H1 (cell line): ENCODE results near the gene UVSSA. TPM values are rescaled to one million over a fixed set of nuclear protein-coding genes. Genes with fewer than 3 reads are reported as not detected.

Source experiments
- CTCF ChIA-PET: fragments of 300-600 bp; sonication (Branson Sonifier 250); formaldehyde crosslinking; loops from one replicate; lab custom pipeline; 2021; ENCODE audit not compliant: partially characterized antibody; lab: Charles Lee
- POLR2A ChIA-PET: fragments of 300-600 bp; sonication (Branson Sonifier 250); formaldehyde crosslinking; loops from one replicate; lab custom pipeline; 2021; ENCODE audit warnings: inconsistent platforms; ENCODE audit not compliant: partially characterized antibody; lab: Charles Lee
- DNase-seq, 2 experiments: peaks; one replicate each; pipeline versions ENCODE4 v3.0.0 to v3.0.0-alpha.2; 2010 to 2022; ENCODE audit warnings: low spot score in 2 of 2, low read depth in 1 of 2, mixed read lengths in 1 of 2
- FAIRE-seq: peaks from 2 replicates; lab custom pipeline; 2011; peaks lifted over from hg19 to GRCh38; lab: Jason Lieb, UNC
- H2AFZ ChIP-seq: 2 replicates; pipeline ENCODE4 v1.8.1; 2012; ENCODE audit warnings: low read length, inconsistent platforms
- H2AK5ac ChIP-seq: 2 replicates; pipeline ENCODE4 v1.6.1; 2013; ENCODE audit warnings: low read depth, low read length
- H2BK120ac ChIP-seq: replicated peaks from 2 replicates; pipeline ENCODE3; 2013; ENCODE audit warnings: low read depth, low read length, inconsistent platforms
- H2BK12ac ChIP-seq: 2 replicates; pipeline ENCODE4 v1.6.1; 2013; ENCODE audit warnings: low read depth, low read length
- H2BK15ac ChIP-seq: 2 replicates; pipeline ENCODE4 v1.6.1; 2013; ENCODE audit warnings: low read length
- H2BK20ac ChIP-seq: 2 replicates; pipeline ENCODE4 v1.6.1; 2013; ENCODE audit warnings: low read length
- H2BK5ac ChIP-seq: 2 replicates; pipeline ENCODE4 v1.6.1; 2013; ENCODE audit warnings: low read depth, low read length
- H3K14ac ChIP-seq: 2 replicates; pipeline ENCODE4 v1.6.1; 2013; ENCODE audit warnings: inconsistent platforms; ENCODE audit not compliant: insufficient read length
- H3K18ac ChIP-seq: 2 replicates; pipeline ENCODE4 v1.6.1; 2013; ENCODE audit warnings: low read length; ENCODE audit errors: extremely low read depth
- H3K23ac ChIP-seq: 2 replicates; pipeline ENCODE4 v1.6.1; 2013; ENCODE audit warnings: inconsistent platforms; ENCODE audit not compliant: insufficient read length
- H3K23me2 ChIP-seq: 2 replicates; pipeline ENCODE4 v1.6.1; 2013; ENCODE audit warnings: low read depth, low read length
- H3K27ac ChIP-seq: 2 replicates; pipeline ENCODE4 v1.6.1; 2011; ENCODE audit warnings: low read depth, low read length, inconsistent platforms
- H3K27me3 ChIP-seq, 4 experiments: replicated peaks in 1 of 4; 1 replicate in 1 of 4; 2 replicates in 3 of 4; pipeline versions ENCODE4 v1.6.1 to v1.8.1; 2011 to 2013; ENCODE audit warnings: low read length in 3 of 4, mild to moderate bottlenecking in 3 of 4, inconsistent platforms in 2 of 4, mixed read lengths in 2 of 4, moderate library complexity in 1 of 4; ENCODE audit not compliant: control insufficient read depth in 3 of 4, insufficient read depth in 3 of 4; ENCODE audit errors: extremely low read depth in 1 of 4
- H3K36me3 ChIP-seq, 4 experiments: 2 replicates each; pipeline versions ENCODE4 v1.6.1 to v1.8.1; 2011 to 2013; ENCODE audit warnings: mild to moderate bottlenecking in 4 of 4, low read length in 3 of 4, moderate library complexity in 2 of 4, control low read depth in 1 of 4, inconsistent platforms in 1 of 4; ENCODE audit not compliant: insufficient read depth in 4 of 4, control insufficient read depth in 2 of 4
- H3K4ac ChIP-seq: replicated peaks from 2 replicates; pipeline ENCODE3; 2013; ENCODE audit warnings: low read length, low read depth, mixed read lengths, inconsistent platforms; ENCODE audit not compliant: insufficient read length
- H3K4me1 ChIP-seq, 4 experiments: replicated peaks in 1 of 4; 1 replicate in 1 of 4; 2 replicates in 3 of 4; pipeline versions ENCODE4 v1.6.1 to v1.8.1; 2011 to 2013; ENCODE audit warnings: low read length in 3 of 4, inconsistent platforms in 2 of 4, mixed read lengths in 1 of 4; ENCODE audit not compliant: insufficient read depth in 4 of 4, control insufficient read depth in 3 of 4
- H3K4me2 ChIP-seq, 2 experiments: 2 replicates each; pipeline versions ENCODE4 v1.6.1 to v1.8.1; 2011 to 2013; ENCODE audit warnings: low read depth in 2 of 2, low read length in 2 of 2, control low read depth in 1 of 2, inconsistent platforms in 1 of 2, mild to moderate bottlenecking in 1 of 2; ENCODE audit not compliant: insufficient read depth in 1 of 2
- H3K4me3 ChIP-seq, 4 experiments: fragments of 200-600, 300-600 bp in 1 of 4; sonication (generic), shearing (Covaris generic), sonication (Bioruptor Twin) in 1 of 4; 2 replicates each; pipeline versions ENCODE4 v1.5.1 to v1.8.1; 2011 to 2016; ENCODE audit warnings: low read length in 4 of 4, low read depth in 3 of 4, control low read depth in 2 of 4, inconsistent platforms in 2 of 4, mild to moderate bottlenecking in 2 of 4, mixed read lengths in 1 of 4, moderate library complexity in 1 of 4; ENCODE audit not compliant: insufficient read depth in 2 of 4; ENCODE audit errors: extremely low read depth in 1 of 4
- H3K56ac ChIP-seq: replicated peaks from 2 replicates; pipeline ENCODE3; 2013; ENCODE audit warnings: low read depth, mild to moderate bottlenecking, mixed read lengths, low read length, inconsistent platforms; ENCODE audit not compliant: insufficient read length
- H3K79me1 ChIP-seq: 2 replicates; pipeline ENCODE4 v1.6.1; 2013; ENCODE audit warnings: low read depth, low read length, control low read depth
- H3K79me2 ChIP-seq, 2 experiments: 2 replicates each; pipeline versions ENCODE4 v1.6.1 to v1.8.1; 2012 to 2013; ENCODE audit warnings: low read length in 2 of 2, mild to moderate bottlenecking in 2 of 2, inconsistent platforms in 1 of 2; ENCODE audit not compliant: insufficient read depth in 2 of 2, control insufficient read depth in 1 of 2
- H3K9ac ChIP-seq, 4 experiments: replicated peaks in 1 of 4; 1 replicate in 1 of 4; 2 replicates in 3 of 4; pipeline versions ENCODE4 v1.6.1 to v1.8.1; 2011 to 2013; ENCODE audit warnings: low read depth in 3 of 4, low read length in 3 of 4, control low read depth in 2 of 4, mild to moderate bottlenecking in 2 of 4, moderate library complexity in 2 of 4, inconsistent platforms in 1 of 4; ENCODE audit errors: extremely low read depth in 1 of 4
- H3K9me3 ChIP-seq, 2 experiments: 2 replicates each; pipeline versions ENCODE4 v1.6.1 to v1.8.1; 2012 to 2013; ENCODE audit warnings: mild to moderate bottlenecking in 2 of 2, moderate library complexity in 2 of 2, control low read depth in 1 of 2, inconsistent platforms in 1 of 2, low read depth in 1 of 2, low read length in 1 of 2, mixed read lengths in 1 of 2; ENCODE audit not compliant: insufficient read depth in 2 of 2
- H4K20me1 ChIP-seq, 2 experiments: replicated peaks in 1 of 2; 2 replicates each; pipeline versions ENCODE3 to v1.8.1; 2011 to 2013; ENCODE audit warnings: inconsistent platforms in 2 of 2, low read length in 2 of 2, mild to moderate bottlenecking in 1 of 2; ENCODE audit not compliant: insufficient read depth in 2 of 2, control insufficient read depth in 1 of 2
- H4K5ac ChIP-seq: 2 replicates; pipeline ENCODE4 v1.6.1; 2013; ENCODE audit warnings: low read length, low read depth, mixed read lengths, inconsistent platforms; ENCODE audit not compliant: insufficient read length
- H4K8ac ChIP-seq: 2 replicates; pipeline ENCODE4 v1.8.0; 2013; ENCODE audit warnings: mild to moderate bottlenecking, moderate library complexity, low read length, inconsistent platforms; ENCODE audit not compliant: insufficient read depth; ENCODE audit errors: extremely low read depth
- H4K91ac ChIP-seq: replicated peaks from 2 replicates; pipeline ENCODE3; 2013; ENCODE audit warnings: low read length, mixed read lengths, inconsistent platforms; ENCODE audit not compliant: insufficient read length
- FOSL1 ChIP-seq: IDR thresholded peaks from 2 replicates; pipeline ENCODE4 v1.6.1; 2011; ENCODE audit warnings: mild to moderate bottlenecking, low read depth, low read length, moderate library complexity; ENCODE audit not compliant: insufficient read depth
- GABPA ChIP-seq: IDR thresholded peaks from 2 replicates; pipeline ENCODE4 v1.6.1; 2011; ENCODE audit warnings: mild to moderate bottlenecking, low read length, moderate library complexity, borderline replicate concordance; ENCODE audit not compliant: insufficient read depth
- KDM4A ChIP-seq: IDR thresholded peaks from one replicate; pipeline ENCODE4 v1.7.1; 2012; ENCODE audit warnings: low read depth, mild to moderate bottlenecking, moderate library complexity, low read length, inconsistent platforms; ENCODE audit not compliant: severe bottlenecking
- KDM5A ChIP-seq: fragments of 200-600 bp; IDR thresholded peaks from 2 replicates; pipeline ENCODE4 v1.7.1; 2012; ENCODE audit warnings: mild to moderate bottlenecking, low read length, inconsistent platforms, mixed read lengths
- SP2 ChIP-seq: IDR thresholded peaks from 2 replicates; pipeline ENCODE4 v1.6.1; 2012; ENCODE audit warnings: mild to moderate bottlenecking, low read length, inconsistent platforms
- WGBS, 2 experiments: shearing (Covaris generic) in 1 of 2; methylation state at CpG; one replicate each; pipeline versions ENCODE4 v1.1.6 to v1.1.7; 2013 to 2015; ENCODE audit warnings: low lambda C conversion rate in 2 of 2, mixed read lengths in 2 of 2, inconsistent platforms in 1 of 2, low coverage in 1 of 2, missing lambda C conversion rate in 1 of 2; ENCODE audit not compliant: insufficient replicate concordance in 2 of 2, insufficient coverage in 1 of 2, insufficient read length in 1 of 2; ENCODE audit errors: extremely low coverage in 1 of 2, missing lambda C conversion rate in 1 of 2; 5-methylcytosine and 5-hydroxymethylcytosine counted together
- polyA plus RNA-seq, 7 experiments: library from polyadenylated mRNA; depleted of rRNA in 3 of 7; stranded (reverse) in 5 of 7; unstranded in 2 of 7; fragments of >200 nt in 5 of 7; fragments of 200-250 nt in 2 of 7; gene quantifications; 1 replicate in 5 of 7; 2 replicates in 1 of 7; 4 replicates in 1 of 7; pipeline versions ENCODE4 v1.2.1 to v1.2.3, GENCODE V29; 2011 to 2013; ENCODE audit warnings: missing spikeins in 2 of 7, mixed read lengths in 2 of 7
- total RNA-seq: library from RNA; stranded (reverse); fragmentation: NEBNext Ultra II Directional; extraction: Animal tissue kit (Norgen Biotek cat#: 25700); gene quantifications from 2 replicates; pipeline ENCODE4 v1.2.1, GENCODE V29; 2021

Gene UVSSA
- total and polyA plus RNA-seq, 2 of the 8 experiments (the other 6 are each of a cell fraction or from before 2014, with no cell fraction given) = 14.5 to 19.4 TPM

- Histone ChIP-seq H3K4me1 (no peaks in the 10 kb centered on the region), H2BK12ac (no peak overlapping the region), H2AFZ (no peak overlapping the region), H4K8ac (no peak overlapping the region), H4K5ac (no peak overlapping the region), H3K56ac (no peak overlapping the region), H3K4me3 (no peak overlapping the region), H2AK5ac (no peak overlapping the region), H3K79me1 (no peaks in the 10 kb centered on the region; the same call in 1 of the 2 replicates), H2BK20ac (no peak overlapping the region), H2BK5ac (no peak overlapping the region), H2BK120ac (no peak overlapping the region), H3K4ac (no peak overlapping the region), H3K23ac (no peak overlapping the region), H3K36me3 (peaks cover 10 to 56% (median 44%) of the 10 kb centered on the region in 4 experiments), H3K9me3 (no peaks in the 10 kb centered on the region), H4K91ac (no peak overlapping the region), H3K9ac (no peak overlapping the region), H3K18ac (no peak overlapping the region), H2BK15ac (no peak overlapping the region), H3K14ac (no peak overlapping the region), H3K23me2 (no peaks in the 10 kb centered on the region), H4K20me1 (peaks cover 5 to 17% of the 10 kb centered on the region in 2 experiments), H3K79me2 (no peaks in the 10 kb centered on the region), H3K27ac (no peak overlapping the region), H3K4me2 (no peak overlapping the region), H3K27me3 (no peaks in the 10 kb centered on the region)
- WGBS, 2 experiments = 96% methylated on average over 38 of the region's 38 CpGs; no CpG with 5 or more reads in 1 of the 2 experiments
- TF ChIP-seq KDM4A (no peak), KDM5A (no peak), FOSL1 (no peak), GABPA (no peak), SP2 (no peak)
- POLR2A ChIA-PET = interaction anchor here (0.8 to 2.5 kb wide), 4 partner anchors 9 to 91 kb away, joined by 3 to 8 read pairs (median 5); partner anchors contain the start of gene CTBP1
- CTCF ChIA-PET = no interaction called here
- FAIRE-seq = no peak
- no peak for DNase-seq
These were observed 7.5 kb upstream of the UVSSA start for GRCh38 chr4:1339489-1339888.
